Astrocyte of the cerebellum (primary cell): ENCODE measurements around the gene SNX1.

Source experiments
- DNase-seq: peaks from one replicate; pipeline ENCODE4 v3.0.0-alpha.2; 2011; ENCODE audit warnings: low read depth
- H3K4me3 ChIP-seq: 2 replicates; pipeline ENCODE4 v1.5.1; 2011; ENCODE audit warnings: mild to moderate bottlenecking, low read depth, low read length, moderate library complexity
- in situ Hi-C: cut with HindIII; loops from 2 replicates; pipeline ENCODE4 v1.10.0; 2017; ENCODE audit warnings: low sequenced_read_pairs
- TF ChIP-seq, protein P1 (sequence below): IDR thresholded peaks from 2 replicates; pipeline ENCODE4 v1.5.1; 2012; ENCODE audit warnings: low read length, low read depth, moderate library complexity, mild to moderate bottlenecking; ENCODE audit errors: missing control alignments

Gene SNX1

DNA sequence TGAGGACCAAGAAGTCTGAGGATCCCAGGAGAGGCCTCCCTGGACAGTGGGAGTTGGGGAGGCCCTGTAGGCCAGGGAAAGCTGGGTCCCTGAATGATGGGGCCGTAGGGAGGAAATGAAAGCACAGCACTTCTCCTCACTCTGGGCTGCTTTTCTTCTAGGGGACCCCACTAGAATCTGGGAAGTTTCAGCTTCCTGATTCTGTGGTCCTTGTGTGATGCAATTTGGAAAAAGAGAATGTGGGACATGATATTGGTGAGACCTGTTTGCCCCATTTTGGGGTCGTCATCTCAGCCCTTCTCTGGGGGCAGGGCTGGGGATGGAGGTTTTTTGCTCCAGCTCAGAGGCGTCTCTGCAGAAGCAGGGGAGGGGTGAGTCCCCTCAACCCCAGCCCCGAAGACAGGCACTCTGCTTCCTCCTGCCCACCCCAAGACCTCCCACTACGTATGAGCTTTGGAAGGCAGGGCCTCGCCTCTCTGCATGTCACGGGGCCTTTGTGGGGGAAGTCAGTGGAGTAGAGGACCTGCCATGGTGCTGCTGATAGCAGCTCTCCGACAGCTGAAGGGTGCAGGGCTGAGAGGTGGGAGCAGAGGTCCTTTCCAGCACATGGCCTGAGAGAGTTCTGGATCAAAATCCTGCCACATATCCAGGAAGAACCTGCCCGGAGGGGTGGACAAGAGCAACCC is 54.3 kb downstream of the SNX1 start:
- in situ Hi-C loops, result no loop called here
- DNase-seq, result no peak
- H3K4me3 ChIP-seq, result no peak overlapping the region
- TF ChIP-seq, protein P1, sequence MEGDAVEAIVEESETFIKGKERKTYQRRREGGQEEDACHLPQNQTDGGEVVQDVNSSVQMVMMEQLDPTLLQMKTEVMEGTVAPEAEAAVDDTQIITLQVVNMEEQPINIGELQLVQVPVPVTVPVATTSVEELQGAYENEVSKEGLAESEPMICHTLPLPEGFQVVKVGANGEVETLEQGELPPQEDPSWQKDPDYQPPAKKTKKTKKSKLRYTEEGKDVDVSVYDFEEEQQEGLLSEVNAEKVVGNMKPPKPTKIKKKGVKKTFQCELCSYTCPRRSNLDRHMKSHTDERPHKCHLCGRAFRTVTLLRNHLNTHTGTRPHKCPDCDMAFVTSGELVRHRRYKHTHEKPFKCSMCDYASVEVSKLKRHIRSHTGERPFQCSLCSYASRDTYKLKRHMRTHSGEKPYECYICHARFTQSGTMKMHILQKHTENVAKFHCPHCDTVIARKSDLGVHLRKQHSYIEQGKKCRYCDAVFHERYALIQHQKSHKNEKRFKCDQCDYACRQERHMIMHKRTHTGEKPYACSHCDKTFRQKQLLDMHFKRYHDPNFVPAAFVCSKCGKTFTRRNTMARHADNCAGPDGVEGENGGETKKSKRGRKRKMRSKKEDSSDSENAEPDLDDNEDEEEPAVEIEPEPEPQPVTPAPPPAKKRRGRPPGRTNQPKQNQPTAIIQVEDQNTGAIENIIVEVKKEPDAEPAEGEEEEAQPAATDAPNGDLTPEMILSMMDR, result no peak

DNA sequence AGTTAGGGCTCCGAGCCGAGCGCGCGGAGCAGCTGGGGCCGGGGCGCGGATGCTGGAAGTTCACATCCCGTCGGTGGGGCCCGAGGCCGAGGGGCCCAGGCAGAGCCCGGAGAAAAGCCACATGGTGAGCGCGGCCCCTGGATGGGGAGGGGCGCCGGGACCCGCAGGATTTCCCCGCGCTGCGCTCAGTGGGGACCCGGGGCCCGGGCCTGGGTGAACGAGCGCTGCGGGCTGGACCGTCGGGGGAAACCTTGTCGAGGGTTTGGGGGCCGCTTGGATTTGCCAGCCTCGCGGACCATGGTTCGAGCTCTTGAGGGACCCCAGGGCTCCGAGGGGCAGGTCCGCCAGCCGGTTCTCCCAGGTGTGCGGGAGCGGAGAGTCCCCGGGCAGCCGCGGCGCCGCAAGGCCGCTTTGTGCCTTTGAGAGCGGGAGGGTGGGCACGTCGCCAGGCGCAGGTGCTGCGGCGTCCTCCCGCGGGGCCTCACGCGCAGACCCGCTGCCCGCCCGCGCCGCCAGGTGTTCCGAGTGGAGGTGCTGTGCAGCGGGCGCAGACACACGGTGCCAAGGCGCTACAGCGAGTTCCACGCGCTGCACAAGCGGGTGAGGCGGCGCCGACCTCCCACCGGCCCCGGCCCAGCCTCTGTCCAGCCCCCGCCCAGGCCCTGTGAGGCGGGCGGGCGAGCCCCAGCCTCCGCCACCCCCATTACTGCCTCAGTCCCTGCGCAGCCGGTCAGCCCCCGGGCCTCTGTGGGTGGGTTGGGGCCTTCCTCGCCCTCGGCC is 56.1 kb downstream of the SNX1 start, which contains the start of gene SNX22:
Gene SNX22 (plus strand): TSS at position 5 of the 780 bp plus-strand sequence. CDS start 45 bp downstream, at position 50.
- no peak for DNase-seq
- peak within 1 kb of the TSS; percentile 45 for H3K4me3 ChIP-seq
- in situ Hi-C loops, result no loop called here
- TF ChIP-seq, protein P1, result no peak

DNA sequence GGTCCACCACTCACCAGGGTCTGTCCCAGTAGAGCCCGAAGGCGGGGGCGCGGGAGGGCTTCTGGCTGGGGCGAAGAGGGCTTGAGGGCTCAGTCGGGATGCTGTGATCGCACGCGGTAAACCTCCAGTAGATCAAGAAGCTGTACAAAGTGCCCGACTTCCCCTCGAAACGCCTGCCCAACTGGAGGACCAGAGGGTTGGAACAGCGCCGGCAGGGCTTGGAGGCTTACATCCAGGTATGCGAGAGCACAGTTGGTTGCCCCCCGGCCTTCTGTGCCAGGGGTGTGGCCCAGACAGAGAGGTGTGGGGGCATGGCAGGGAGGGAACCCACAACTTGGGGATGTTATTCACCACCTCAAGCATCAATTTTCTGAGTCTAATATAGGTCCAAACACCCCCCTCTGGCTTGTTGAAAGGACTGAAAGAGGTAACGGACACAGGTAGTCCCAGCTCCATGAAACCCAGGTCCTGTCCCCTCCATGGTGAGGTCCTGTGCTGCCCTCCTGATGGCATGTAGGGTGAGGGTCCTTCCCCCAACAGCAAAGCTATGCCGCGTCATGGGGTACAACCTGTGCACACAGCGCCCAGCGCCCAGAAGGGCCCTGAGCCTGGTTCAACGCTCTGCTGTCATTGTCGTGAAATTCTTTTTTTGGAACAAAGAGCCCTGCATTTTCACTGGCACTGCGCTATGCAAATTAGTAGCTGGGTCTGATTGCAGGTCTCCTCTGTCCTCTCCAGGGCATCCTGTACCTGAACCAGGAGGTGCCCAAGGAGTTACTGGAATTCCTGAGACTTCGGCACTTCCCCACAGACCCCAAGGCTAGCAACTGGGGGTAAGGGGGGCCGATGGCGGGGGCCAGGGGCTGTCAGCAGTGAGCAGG is 57.0 kb downstream of the SNX1 start:
- in situ Hi-C loops, result no loop called here
- peak overlapping the region; percentile 45 for H3K4me3 ChIP-seq
- DNase-seq, result no peak
- TF ChIP-seq, protein P1, result no peak

DNA sequence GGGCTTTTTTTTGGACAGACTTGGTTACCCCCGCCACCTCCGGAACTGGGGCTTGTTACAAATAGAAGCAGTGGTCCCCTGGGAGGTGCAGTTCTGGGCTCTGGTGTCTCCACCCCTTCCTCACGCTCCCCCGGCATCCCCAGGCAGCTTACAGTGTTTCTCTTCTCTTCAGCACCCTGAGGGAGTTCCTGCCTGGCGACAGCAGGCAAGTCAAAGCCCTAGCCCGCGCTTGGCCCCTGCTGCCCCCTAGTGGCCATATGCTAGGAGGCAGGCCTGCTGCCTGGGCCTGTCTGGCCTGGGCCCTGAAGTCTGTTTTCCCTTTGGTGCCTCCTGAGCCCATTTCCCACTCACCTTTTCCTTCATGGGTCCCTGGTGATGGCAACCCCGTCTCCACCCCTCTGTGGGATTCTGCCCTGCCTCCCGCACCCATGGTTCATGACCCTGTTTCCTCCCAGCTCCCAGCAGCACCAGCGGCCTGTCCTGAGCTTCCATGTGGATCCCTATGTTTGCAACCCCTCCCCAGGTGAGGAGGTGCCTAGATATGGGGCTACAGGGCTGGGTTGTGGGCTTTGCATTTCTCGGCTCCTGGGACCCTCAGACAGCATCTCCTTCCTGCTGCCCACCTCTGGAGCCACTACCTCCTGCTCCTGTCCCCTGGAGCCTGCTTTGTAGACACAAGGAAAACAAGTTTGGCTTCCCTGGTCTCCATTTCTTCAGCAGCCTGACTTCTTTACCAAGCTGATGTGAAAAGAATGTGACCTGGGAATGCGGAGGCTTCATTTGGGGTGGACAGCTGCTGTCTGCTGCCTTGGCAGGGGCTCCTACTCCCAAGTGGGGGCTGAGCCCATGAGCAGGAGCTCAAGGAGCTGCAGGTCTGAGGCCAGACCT is 57.9 kb downstream of the SNX1 start:
- in situ Hi-C loops, result no loop called here
- TF ChIP-seq, protein P1, result peak; percentile 99
- peak; percentile 52 for DNase-seq
- no peak overlapping the region for H3K4me3 ChIP-seq

DNA sequence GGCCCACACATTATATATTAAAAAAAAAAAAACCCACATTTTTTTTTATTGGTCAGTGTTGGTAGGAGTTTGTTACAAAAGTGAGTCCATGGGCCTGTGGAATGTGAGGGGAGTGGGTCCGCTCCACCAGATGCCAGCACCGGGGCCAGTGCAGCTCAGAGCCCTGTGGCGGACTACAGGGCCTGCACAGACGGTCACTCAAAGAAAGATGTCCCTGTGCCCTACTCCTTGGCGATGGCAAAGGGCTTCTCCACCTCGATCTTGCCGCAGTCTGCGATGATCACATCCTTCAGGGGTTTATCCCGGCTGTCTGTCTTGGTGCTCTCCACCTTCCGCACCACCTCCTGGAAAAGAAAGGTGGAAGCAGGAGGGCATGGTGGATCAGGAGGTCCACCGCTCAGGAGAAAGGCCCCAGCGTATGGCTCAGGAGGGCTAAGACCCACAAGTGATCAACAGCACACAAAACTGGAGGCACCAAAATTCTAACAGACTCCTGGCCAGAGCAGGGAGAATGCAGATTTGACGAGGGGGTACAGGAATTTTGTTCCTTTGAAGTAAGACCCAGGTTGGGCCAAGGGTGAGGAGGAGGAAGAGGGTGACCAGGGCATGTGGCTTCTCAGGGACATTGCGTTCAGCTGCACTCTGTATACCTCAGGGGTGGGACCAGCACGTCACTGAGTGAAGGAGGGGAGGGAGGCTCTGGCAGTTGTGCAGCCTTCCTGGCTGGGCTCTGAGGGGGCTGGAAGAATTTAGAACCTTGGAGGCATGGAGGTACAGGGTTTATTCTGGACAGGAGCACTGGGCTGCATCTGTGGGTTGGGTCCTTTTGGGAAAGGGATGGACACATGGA is 60.2 kb downstream of the SNX1 start:
- no peak for DNase-seq
- H3K4me3 ChIP-seq, result no peak overlapping the region
- TF ChIP-seq, protein P1, result no peak
- in situ Hi-C loops, result no loop called here
